SK-N-SH (cell line): ENCODE results near the gene ARFGEF2. TPM values are rescaled to one million over a fixed set of nuclear protein-coding genes. Genes with fewer than 3 reads are reported as not detected.

Source experiments
- CTCF ChIA-PET: fragments of 300-600, 350-600 bp; formaldehyde crosslinking; extraction: SDS; loops from one replicate; lab custom pipeline; 2021; lab: Yijun Ruan, JAX
- POLR2A ChIA-PET: fragments of 350-600 bp; sonication (Branson Sonifier 250); formaldehyde crosslinking; extraction: SDS; loops from one replicate; lab custom pipeline; 2020; ENCODE audit warnings: antibody characterized with exemption, inconsistent platforms; lab: Yijun Ruan, JAX
- DNase-seq: peaks from one replicate; pipeline ENCODE4 v3.0.0; 2012
- H2AFZ ChIP-seq: fragments of 200-600 bp; sonication (generic); 2 replicates; pipeline ENCODE4 v1.8.1; 2016; ENCODE audit warnings: antibody characterized with exemption, mild to moderate bottlenecking, low read depth
- H3F3A ChIP-seq: fragments of 200-600 bp; sonication (generic); replicated peaks from 2 replicates; pipeline ENCODE3; 2016; ENCODE audit warnings: antibody characterized with exemption, mild to moderate bottlenecking; ENCODE audit not compliant: insufficient read depth
- H3K27ac ChIP-seq, 2 experiments: fragments of 200-500 bp in 1 of 2; fragments of 200-600 bp in 1 of 2; sonication (Bioruptor generic) in 1 of 2; sonication (generic), shearing (Covaris generic) in 1 of 2; 2 replicates each; pipeline versions ENCODE4 v1.5.1 to v1.6.1; 2014 to 2016; ENCODE audit warnings: low read depth in 2 of 2, inconsistent platforms in 1 of 2, low read length in 1 of 2, mild to moderate bottlenecking in 1 of 2, mixed read lengths in 1 of 2
- H3K27me3 ChIP-seq: fragments of 200-600 bp; sonication (generic), shearing (Covaris generic); 2 replicates; pipeline ENCODE4 v1.6.1; 2016; ENCODE audit warnings: mixed run types; ENCODE audit not compliant: insufficient read depth
- H3K36me3 ChIP-seq, 2 experiments: fragments of 200-500 bp in 1 of 2; fragments of 200-600 bp in 1 of 2; sonication (Bioruptor generic) in 1 of 2; sonication (generic) in 1 of 2; replicated peaks in 1 of 2; 2 replicates each; pipeline versions ENCODE3 to v1.5.1; 2014 to 2016; ENCODE audit warnings: low read length in 1 of 2, mild to moderate bottlenecking in 1 of 2; ENCODE audit not compliant: insufficient read depth in 2 of 2, control insufficient read depth in 1 of 2
- H3K4me1 ChIP-seq, 2 experiments: fragments of 200-500 bp in 1 of 2; fragments of 200-600 bp in 1 of 2; sonication (Bioruptor generic) in 1 of 2; sonication (generic), shearing (Covaris generic) in 1 of 2; 2 replicates each; pipeline versions ENCODE4 v1.5.1 to v1.6.1; 2014 to 2016; ENCODE audit warnings: low read depth in 1 of 2, low read length in 1 of 2, mixed run types in 1 of 2; ENCODE audit not compliant: insufficient read depth in 2 of 2, control insufficient read depth in 1 of 2
- H3K4me2 ChIP-seq: fragments of 200-600 bp; sonication (generic), shearing (Covaris generic); 2 replicates; pipeline ENCODE4 v1.6.1; 2017; ENCODE audit warnings: mixed run types
- H3K4me3 ChIP-seq, 2 experiments: fragments of 200-500 bp in 1 of 2; fragments of 200-600 bp in 1 of 2; sonication (Bioruptor generic) in 1 of 2; sonication (generic), shearing (Covaris generic) in 1 of 2; 2 replicates each; pipeline versions ENCODE4 v1.5.1 to v1.8.1; 2014 to 2016; ENCODE audit warnings: low read depth in 2 of 2, inconsistent platforms in 1 of 2, low read length in 1 of 2, mild to moderate bottlenecking in 1 of 2, mixed read lengths in 1 of 2, moderate library complexity in 1 of 2
- H3K79me2 ChIP-seq: fragments of 200-600 bp; sonication (generic); 2 replicates; pipeline ENCODE4 v1.8.1; 2017; ENCODE audit warnings: mild to moderate bottlenecking; ENCODE audit not compliant: insufficient read depth
- H3K9ac ChIP-seq: fragments of 200-600 bp; sonication (generic); 2 replicates; pipeline ENCODE4 v1.6.1; 2017; ENCODE audit warnings: mixed run types
- H3K9me2 ChIP-seq: fragments of 200-600 bp; sonication (generic); 2 replicates; pipeline ENCODE4 v1.6.1; 2017; ENCODE audit warnings: mixed run types
- H3K9me3 ChIP-seq: fragments of 200-600 bp; sonication (generic); 2 replicates; pipeline ENCODE4 v1.6.1; 2017; ENCODE audit warnings: mixed run types, mild to moderate bottlenecking, moderate library complexity
- H4K20me1 ChIP-seq: fragments of 200-600 bp; sonication (generic); 2 replicates; pipeline ENCODE4 v1.6.1; 2017; ENCODE audit warnings: mild to moderate bottlenecking, mixed run types; ENCODE audit not compliant: insufficient read depth
- CHD2 ChIP-seq: fragments of 150-350 bp; IDR thresholded peaks from 2 replicates; pipeline ENCODE4 v1.6.1; 2018; ENCODE audit warnings: low read length; ENCODE audit not compliant: partially characterized antibody
- EZH2phosphoT487 ChIP-seq: fragments of 200-600 bp; sonication (generic); IDR thresholded peaks from 2 replicates; pipeline ENCODE4 v1.6.1; 2017; ENCODE audit warnings: low read depth, mixed run types, mild to moderate bottlenecking, antibody characterized with exemption, moderate library complexity, borderline replicate concordance
- FOSL2 ChIP-seq: IDR thresholded peaks from 2 replicates; pipeline ENCODE4 v1.4.0; 2012; ENCODE audit warnings: low read depth, mild to moderate bottlenecking, moderate library complexity, borderline replicate concordance
- FOXJ3 ChIP-seq: sonication (generic); formaldehyde crosslinking; IDR thresholded peaks from 2 replicates; pipeline ENCODE4 v1.5.1; 2020; ENCODE audit warnings: mild to moderate bottlenecking, missing genetic modification reagents
- GABPA ChIP-seq: IDR thresholded peaks from 2 replicates; pipeline ENCODE4 v1.4.0; 2012; ENCODE audit warnings: low read depth, mild to moderate bottlenecking
- GATA2 ChIP-seq: sonication (generic); formaldehyde crosslinking; IDR thresholded peaks from 2 replicates; pipeline ENCODE4 v1.5.0; 2020; ENCODE audit warnings: mild to moderate bottlenecking, missing genetic modification reagents
- IRF3 ChIP-seq: fragments of 150-350 bp; IDR thresholded peaks from 2 replicates; pipeline ENCODE4 v1.6.1; 2016; ENCODE audit warnings: mild to moderate bottlenecking, low read depth, low read length
- JUND ChIP-seq: IDR thresholded peaks from 2 replicates; pipeline ENCODE4 v1.4.0; 2012
- MAX ChIP-seq: IDR thresholded peaks from 2 replicates; pipeline ENCODE4 v1.4.0; 2012; ENCODE audit warnings: low read depth
- MXI1 ChIP-seq: IDR thresholded peaks from 2 replicates; pipeline ENCODE4 v1.6.1; 2012; ENCODE audit warnings: mild to moderate bottlenecking, low read depth, low read length, improper control_type of control experiment
- POLR2AphosphoS5 ChIP-seq: IDR thresholded peaks from 2 replicates; pipeline ENCODE4 v1.6.1; 2012; ENCODE audit warnings: low read depth, low read length
- RAD21 ChIP-seq: IDR thresholded peaks from 2 replicates; pipeline ENCODE4 v1.6.1; 2012; ENCODE audit warnings: mild to moderate bottlenecking, low read length
- RCOR1 ChIP-seq: fragments of 150-350 bp; IDR thresholded peaks from 2 replicates; pipeline ENCODE4 v1.6.1; 2017; ENCODE audit warnings: antibody characterized with exemption, low read length
- RXRA ChIP-seq: IDR thresholded peaks from 2 replicates; pipeline ENCODE4 v1.4.0; 2012; ENCODE audit warnings: low read depth, mild to moderate bottlenecking, borderline replicate concordance
- SMC3 ChIP-seq: IDR thresholded peaks from 2 replicates; pipeline ENCODE4 v1.6.1; 2012; ENCODE audit warnings: low read depth, low read length, improper control_type of control experiment
- TAF1 ChIP-seq: IDR thresholded peaks from 2 replicates; pipeline ENCODE4 v1.6.1; 2012; ENCODE audit warnings: low read depth, mild to moderate bottlenecking, low read length, moderate library complexity, borderline replicate concordance
- TCF12 ChIP-seq: IDR thresholded peaks from 2 replicates; pipeline ENCODE4 v1.4.0; 2012
- USF1 ChIP-seq: IDR thresholded peaks from 2 replicates; pipeline ENCODE4 v1.4.0; 2012; ENCODE audit warnings: low read depth, borderline replicate concordance
- USF2 ChIP-seq: fragments of 150-350 bp; IDR thresholded peaks from 2 replicates; pipeline ENCODE4 v1.6.1; 2017; ENCODE audit warnings: antibody characterized with exemption, low read length, low read depth, borderline replicate concordance
- WGBS: methylation state at CpG from one replicate; pipeline ENCODE4 v1.1.6; 2017; ENCODE audit warnings: low lambda C conversion rate; 5-methylcytosine and 5-hydroxymethylcytosine counted together
- polyA plus RNA-seq, 3 experiments: library from polyadenylated mRNA; depleted of rRNA; stranded (reverse); fragments of >200 nt; gene quantifications; 2 replicates each; pipeline ENCODE4 v1.2.3, GENCODE V29; 2012

Gene ARFGEF2
- polyA plus RNA-seq, 1 of the 3 experiments (the other 2 are of a cell fraction) = 6.1 TPM

- H3F3A ChIP-seq = no peaks in the 10 kb centered on the region
- H3K36me3 ChIP-seq = no peaks in the 10 kb centered on the region
- no peaks in the 10 kb centered on the region for H3K9me3 ChIP-seq
- no peaks in the 10 kb centered on the region for H4K20me1 ChIP-seq
- H3K27ac ChIP-seq = no peak overlapping the region
- no peak overlapping the region for H3K9ac ChIP-seq
- 48% methylated on average over 2 of the region's 2 CpGs for WGBS
- no peaks in the 10 kb centered on the region for H3K27me3 ChIP-seq
- H3K79me2 ChIP-seq = no peaks in the 10 kb centered on the region
- peaks cover 0 to 11% of the 10 kb centered on the region in 2 experiments; a peak in 2 of 4 replicates for H3K4me1 ChIP-seq
- TF ChIP-seq IRF3 (no peak), MXI1 (no peak), TCF12 (no peak), FOSL2 (no peak), USF2 (no peak), RXRA (no peak), RAD21 (no peak), TAF1 (no peak), FOXJ3 (CRISPR knock-in tag) (no peak), JUND (no peak), GATA2 (CRISPR knock-in tag) (no peak), GABPA (no peak), CHD2 (no peak), SMC3 (no peak), RCOR1 (no peak), USF1 (no peak), EZH2phosphoT487 (no peak), POLR2AphosphoS5 (no peak), MAX (no peak)
- no peak overlapping the region for H2AFZ ChIP-seq
- no peaks in the 10 kb centered on the region for H3K9me2 ChIP-seq
- no peak overlapping the region for H3K4me3 ChIP-seq
- ChIA-PET POLR2A (no interaction called here), CTCF (interaction anchor here (1.3 to 9.7 kb wide), 2 partner anchors 253 to 273 kb away, joined by 4 to 245 read pairs; no protein-coding TSS in a partner anchor)
- no peak for DNase-seq
- no peak overlapping the region for H3K4me2 ChIP-seq
Measured at GRCh38 chr20:48908656-48909319, 12.7 kb upstream of the ARFGEF2 start.
